Measurements from ENCODE around the gene RNF222.

- TF ChIP-seq CTCF (IDR thresholded peaks at IDR 0.05) = no peak
- TF ChIP-seq POLR2A (IDR thresholded peaks at IDR 0.05) = no peak
- no peak for TF ChIP-seq EP300 (IDR thresholded peaks at IDR 0.05; ENCODE audit: low read depth)
- TF ChIP-seq POLR2AphosphoS5 (IDR thresholded peaks at IDR 0.05) = no peak
Measured at GRCh38 chr17:8410883-8411238, 13.2 kb upstream of the RNF222 start.

All from transverse colon (tissue), 4 donors.